ES-I3 (cell line): ENCODE results near the gene HES7.

Experiments
- H3K36me3 ChIP-seq: 2 replicates; pipeline ENCODE4 v1.6.1; 2013; ENCODE audit warnings: mild to moderate bottlenecking, low read length, control low read depth, moderate library complexity; ENCODE audit not compliant: insufficient read depth
- H3K4me1 ChIP-seq: 2 replicates; pipeline ENCODE4 v1.6.1; 2013; ENCODE audit warnings: mild to moderate bottlenecking, control low read depth, low read length; ENCODE audit not compliant: insufficient read depth
- H3K9ac ChIP-seq: 2 replicates; pipeline ENCODE4 v1.6.1; 2013; ENCODE audit warnings: low read depth, mild to moderate bottlenecking, low read length, moderate library complexity
- H3K9me3 ChIP-seq: 2 replicates; pipeline ENCODE4 v1.6.1; 2013; ENCODE audit warnings: mild to moderate bottlenecking, low read length, moderate library complexity; ENCODE audit not compliant: control insufficient read depth, insufficient read depth

HES7 gene

GRCh38 chr17:8125947-8126490, 2.1 kb upstream of the HES7 start:
- peak overlapping the region; percentile 59 for H3K9ac ChIP-seq
- no peaks in the 10 kb centered on the region for H3K36me3 ChIP-seq
- H3K9me3 ChIP-seq, result no peaks in the 10 kb centered on the region
- no peaks in the 10 kb centered on the region for H3K4me1 ChIP-seq

DNA sequence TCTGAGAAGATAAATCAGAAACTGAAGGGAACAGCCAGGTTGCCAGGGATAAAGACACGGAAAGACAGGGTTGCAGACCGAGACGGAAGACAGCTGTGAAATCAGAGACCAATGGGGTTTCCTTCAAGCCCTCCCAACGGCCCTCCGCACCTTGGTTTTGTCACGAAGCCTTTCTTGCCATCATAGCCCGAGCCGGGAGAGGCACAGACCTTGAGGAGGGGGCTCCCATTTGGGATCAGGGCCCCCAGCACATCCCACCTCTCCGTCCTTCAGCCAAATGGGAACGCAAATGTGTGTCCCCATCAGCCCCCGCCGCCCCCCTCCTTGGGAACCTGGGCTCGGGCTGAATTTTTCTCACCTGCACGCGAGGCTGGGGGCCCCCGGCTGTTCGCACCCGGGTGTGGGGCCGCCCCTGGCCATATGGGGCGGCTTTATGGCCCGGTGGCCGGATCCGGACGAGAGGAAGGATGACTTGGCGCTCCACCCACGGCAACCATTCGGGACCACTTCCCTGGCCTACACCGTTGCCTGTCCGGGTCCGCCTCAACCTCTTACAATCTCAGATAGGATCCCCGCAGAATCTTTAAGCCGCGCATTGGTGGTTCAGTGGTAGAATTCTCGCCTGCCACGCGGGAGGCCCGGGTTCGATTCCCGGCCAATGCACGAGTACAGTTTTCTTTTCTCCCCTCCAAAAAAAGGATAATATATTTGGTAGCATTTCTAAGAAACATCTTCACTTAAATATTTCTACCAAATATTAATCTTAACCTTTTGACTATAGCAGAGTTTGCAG, 1.4 kb upstream of the HES7 start:
- Histone ChIP-seq H3K36me3 (no peaks in the 10 kb centered on the region), H3K9me3 (no peaks in the 10 kb centered on the region), H3K4me1 (no peaks in the 10 kb centered on the region), H3K9ac (peak overlapping the region; percentile 59)

- H3K9ac ChIP-seq, result peak overlapping the region; percentile 59; the same call in 1 of the 2 replicates
- H3K9me3 ChIP-seq, result no peaks in the 10 kb centered on the region
- H3K36me3 ChIP-seq, result no peaks in the 10 kb centered on the region
- H3K4me1 ChIP-seq, result no peaks in the 10 kb centered on the region
These were observed 646 bp upstream of the HES7 start for GRCh38 chr17:8124350-8125153.

DNA sequence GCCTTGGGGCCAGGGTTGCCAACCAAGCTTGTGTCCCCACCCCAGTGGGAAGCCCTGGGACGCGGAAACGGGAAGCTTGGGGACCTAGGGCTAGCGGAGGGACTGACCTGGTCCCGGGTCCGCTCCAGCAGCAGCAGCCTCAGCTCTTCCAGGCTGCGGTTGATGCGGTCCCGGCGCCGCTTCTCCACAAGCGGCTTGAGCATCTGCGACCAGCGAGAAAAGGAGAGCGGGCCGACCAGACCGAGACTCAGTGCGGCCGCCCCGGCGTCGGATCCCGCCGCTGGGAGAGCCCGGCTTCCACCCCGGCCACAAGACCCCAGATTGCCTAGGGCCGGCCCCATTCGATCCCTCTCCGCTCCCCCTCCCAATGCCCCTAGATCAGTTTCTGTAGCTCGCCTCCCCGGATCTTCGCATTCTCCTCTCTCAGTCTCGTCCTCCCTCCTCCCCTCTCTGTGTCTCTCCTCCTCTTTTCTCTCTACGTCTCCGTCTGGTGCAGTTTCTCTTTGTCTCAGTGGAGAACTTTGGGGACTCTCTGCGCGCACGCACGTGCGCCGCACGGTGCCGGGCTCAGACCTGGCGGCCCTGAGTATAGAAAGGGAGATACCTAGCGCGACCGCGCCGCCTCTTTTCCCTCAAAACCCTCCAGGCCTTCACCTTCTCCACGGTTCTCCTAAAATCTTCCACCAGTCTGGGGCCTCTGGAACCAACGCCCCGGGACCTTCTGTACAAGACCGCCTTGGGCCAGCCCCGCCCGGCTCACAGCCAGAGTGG, 797 bp downstream of the HES7 start:
- Histone ChIP-seq H3K9me3 (no peaks in the 10 kb centered on the region), H3K4me1 (no peaks in the 10 kb centered on the region), H3K9ac (peak overlapping the region; percentile 59; the same call in 1 of the 2 replicates), H3K36me3 (no peaks in the 10 kb centered on the region)

DNA sequence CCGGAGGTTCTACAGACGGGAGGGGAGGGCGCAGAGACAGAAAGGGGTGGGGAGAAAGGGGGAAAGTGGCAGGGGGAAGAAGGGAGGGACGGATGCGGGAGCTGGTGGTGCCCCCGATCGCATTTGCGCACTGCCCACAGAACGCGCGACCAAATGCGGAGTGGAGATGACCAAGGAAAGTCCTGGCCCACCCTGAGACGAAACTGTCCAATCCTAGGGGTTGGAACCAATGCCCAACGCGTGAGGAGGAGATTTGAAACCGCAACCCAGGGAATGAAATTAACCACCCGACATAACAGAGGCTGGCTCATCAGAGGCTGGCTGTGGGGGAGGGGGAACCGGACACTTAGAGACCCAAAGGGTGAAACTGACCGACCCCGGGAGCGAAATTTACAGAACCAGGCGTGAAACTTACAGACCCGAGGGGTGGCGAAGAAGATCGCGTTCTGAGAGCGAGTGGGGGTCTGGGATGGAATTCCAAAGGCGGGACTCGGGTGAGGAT, 1.4 kb downstream of the HES7 start:
- H3K9ac ChIP-seq, result peak overlapping the region; percentile 59; the same call in 1 of the 2 replicates
- no peaks in the 10 kb centered on the region for H3K36me3 ChIP-seq
- H3K9me3 ChIP-seq, result no peaks in the 10 kb centered on the region
- H3K4me1 ChIP-seq, result no peaks in the 10 kb centered on the region

DNA sequence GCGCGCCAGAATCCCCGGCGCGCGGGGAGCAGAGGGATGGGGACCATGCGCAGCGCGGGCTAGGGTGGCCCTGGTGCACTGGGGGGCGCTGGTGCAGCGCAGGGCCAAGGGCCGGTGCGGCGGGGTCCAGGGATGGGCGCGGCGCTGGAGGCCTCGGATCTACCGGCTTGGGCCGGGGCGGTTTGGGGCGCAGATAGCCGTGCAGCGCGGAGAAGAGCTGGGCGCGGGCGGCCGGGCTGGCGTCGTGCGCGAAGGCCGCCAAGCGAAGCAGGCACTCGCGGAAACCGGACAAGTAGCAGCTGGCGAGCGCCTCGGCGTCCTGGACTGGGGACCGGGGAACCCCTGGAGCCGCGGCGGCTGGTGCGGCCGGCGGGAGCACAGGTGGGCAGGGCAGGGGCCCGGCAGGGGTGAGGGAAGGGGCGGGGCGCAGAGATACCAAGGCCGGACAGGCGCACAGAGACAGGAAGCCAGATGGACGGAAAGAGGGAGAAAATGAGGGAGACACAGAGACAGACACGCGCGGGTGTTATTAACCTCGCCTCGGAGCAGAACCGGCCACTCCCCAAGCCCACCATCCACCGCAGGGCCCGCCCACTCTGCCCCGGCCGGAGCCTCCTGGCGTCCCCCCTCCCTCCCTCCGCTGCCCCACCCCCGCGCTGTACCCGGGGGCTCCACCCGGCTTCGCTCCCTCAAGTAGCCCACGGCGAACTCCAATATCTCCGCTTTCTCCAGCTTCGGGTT, 2.1 kb downstream of the HES7 start:
- no peaks in the 10 kb centered on the region for H3K36me3 ChIP-seq
- H3K4me1 ChIP-seq, result no peaks in the 10 kb centered on the region
- H3K9me3 ChIP-seq, result no peaks in the 10 kb centered on the region
- peak overlapping the region; percentile 59; the same call in 1 of the 2 replicates for H3K9ac ChIP-seq

DNA sequence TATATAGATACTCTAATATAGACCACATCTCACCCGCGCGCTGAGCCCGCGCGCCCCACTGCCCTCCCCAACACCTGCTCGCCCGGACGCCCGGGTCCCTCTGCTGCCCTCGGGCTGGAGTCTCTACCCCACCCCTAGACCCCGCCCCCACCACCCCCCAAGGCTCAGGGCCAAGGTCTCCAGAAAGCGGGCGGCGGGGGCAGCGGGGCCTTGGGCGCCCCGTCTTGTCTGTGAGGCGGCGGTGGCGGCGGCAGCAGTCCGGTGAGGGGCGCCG, 2.6 kb downstream of the HES7 start:
- no peaks in the 10 kb centered on the region for H3K9me3 ChIP-seq
- H3K36me3 ChIP-seq, result no peaks in the 10 kb centered on the region
- peak overlapping the region; percentile 81; the same call in 1 of the 2 replicates for H3K9ac ChIP-seq
- no peaks in the 10 kb centered on the region for H3K4me1 ChIP-seq

DNA sequence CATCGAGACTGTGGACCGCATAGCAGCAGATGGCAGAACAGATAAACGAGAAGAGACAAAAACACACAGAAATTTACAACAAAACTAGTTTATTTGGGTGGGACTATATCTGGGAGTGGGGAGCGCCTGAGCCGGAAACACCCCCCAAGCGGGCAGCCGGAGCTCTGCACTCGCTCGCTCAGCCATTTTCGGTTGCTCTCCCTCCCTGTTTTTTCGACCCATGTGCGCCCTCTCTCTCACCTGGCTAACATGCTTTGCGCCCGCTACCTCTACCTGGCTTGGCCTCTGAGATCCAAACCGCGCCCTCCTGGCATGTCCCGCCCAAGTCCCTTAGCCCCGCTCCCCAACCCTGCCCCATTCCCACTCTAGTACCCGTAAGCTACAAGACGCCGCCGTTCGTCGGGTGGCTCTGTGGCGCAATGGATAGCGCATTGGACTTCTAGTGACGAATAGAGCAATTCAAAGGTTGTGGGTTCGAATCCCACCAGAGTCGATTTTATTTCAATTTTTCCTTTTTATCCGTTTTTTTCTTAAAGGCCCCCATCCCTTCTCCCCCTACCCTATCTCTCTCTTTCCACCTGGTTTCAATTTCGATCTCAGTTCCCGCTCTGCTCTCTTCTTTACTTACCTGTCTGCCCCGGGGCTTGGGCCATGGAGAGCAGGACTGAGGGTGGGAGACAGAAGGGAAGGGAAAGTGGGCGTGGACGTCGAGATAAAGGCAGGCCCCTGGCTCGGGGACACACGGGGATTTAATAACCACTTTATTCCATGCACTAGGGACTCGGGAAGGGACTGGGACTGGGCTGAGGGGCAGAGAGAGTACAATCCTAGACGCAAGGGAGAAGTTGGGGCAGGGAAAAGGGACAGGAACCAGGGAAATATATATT, 3.1 kb downstream of the HES7 start:
- H3K4me1 ChIP-seq, result no peaks in the 10 kb centered on the region
- H3K9me3 ChIP-seq, result no peaks in the 10 kb centered on the region
- H3K9ac ChIP-seq, result peak overlapping the region; percentile 81
- no peaks in the 10 kb centered on the region for H3K36me3 ChIP-seq

- Histone ChIP-seq H3K36me3 (no peaks in the 10 kb centered on the region), H3K9me3 (no peaks in the 10 kb centered on the region), H3K9ac (peak overlapping the region; percentile 81), H3K4me1 (no peaks in the 10 kb centered on the region)
These were observed 4.1 kb downstream of the HES7 start for GRCh38 chr17:8119581-8120519.

- no peaks in the 10 kb centered on the region for H3K9me3 ChIP-seq
- no peaks in the 10 kb centered on the region for H3K36me3 ChIP-seq
- peak overlapping the region; percentile 75; the same call in 1 of the 2 replicates for H3K9ac ChIP-seq
- H3K4me1 ChIP-seq, result no peaks in the 10 kb centered on the region
These were observed 4.9 kb downstream of the HES7 start for GRCh38 chr17:8118769-8119580.

- Histone ChIP-seq H3K9ac (peak within 1 kb of the TSS; percentile 75; the same call in 1 of the 2 replicates), H3K4me1 (no peaks in the 10 kb centered on the region), H3K36me3 (no peaks in the 10 kb centered on the region), H3K9me3 (no peaks in the 10 kb centered on the region)
These were observed 5.7 kb downstream of the HES7 start, which contains the start of gene ALOXE3 for GRCh38 chr17:8117980-8118768. ALOXE3 (minus strand) TSS chr17:8118514; CDS start chr17:8117990, 524 bp downstream.
